B cell (primary cell): ENCODE measurements around the gene DENND1A. TPM values are rescaled to one million over a fixed set of nuclear protein-coding genes. Genes with fewer than 3 reads are reported as not detected.

Source experiments
- ATAC-seq: fragments of 200-7000 bp; cut with Tn5 transposase; one replicate; pipeline ENCODE4 v1.10.0; 2021; ENCODE audit warnings: low read depth, mild to moderate bottlenecking, moderate number of reproducible peaks, moderate library complexity
- CTCF ChIA-PET: fragments of 350-600 bp; sonication (Branson Sonifier 250); formaldehyde crosslinking; loops from one replicate; lab custom pipeline; 2021; ENCODE audit warnings: antibody characterized with exemption, inconsistent platforms; lab: Charles Lee
- POLR2A ChIA-PET: fragments of 350-600 bp; sonication (Branson Sonifier 250); formaldehyde crosslinking; loops from one replicate; lab custom pipeline; 2021; ENCODE audit warnings: antibody characterized with exemption; lab: Charles Lee
- DNase-seq: peaks from one replicate; pipeline ENCODE4 v3.0.0; 2013
- H2AFZ ChIP-seq: 2 replicates; pipeline ENCODE4 v1.6.1; 2012; ENCODE audit warnings: mild to moderate bottlenecking, low read depth, low read length; ENCODE audit not compliant: insufficient read depth, poor library complexity, severe bottlenecking
- H3K27ac ChIP-seq, 2 donors: 1 replicate in 1 of 2; 2 replicates in 1 of 2; pipeline ENCODE4 v1.5.1; 2012 to 2013; ENCODE audit warnings: low read length in 2 of 2, mild to moderate bottlenecking in 2 of 2, moderate library complexity in 1 of 2
- H3K27me3 ChIP-seq, 4 experiments: fragments of 200-600 bp in 1 of 4; sonication (generic) in 1 of 4; replicated peaks in 1 of 4; 1 replicate in 2 of 4; 2 replicates in 2 of 4; pipeline versions ENCODE4 v1.6.1 to v1.7.0; 2013 to 2016; ENCODE audit warnings: low read length in 3 of 4, mild to moderate bottlenecking in 2 of 4, mixed read lengths in 1 of 4, moderate library complexity in 1 of 4; ENCODE audit not compliant: insufficient read depth in 4 of 4, control insufficient read depth in 3 of 4; ENCODE audit errors: control extremely low read depth in 1 of 4
- H3K36me3 ChIP-seq, 2 experiments: replicated peaks in 1 of 2; 1 replicate in 1 of 2; 2 replicates in 1 of 2; pipeline versions ENCODE4 v1.6.1 to v1.7.1; 2013; ENCODE audit warnings: low read length in 1 of 2; ENCODE audit not compliant: insufficient read depth in 2 of 2, control insufficient read depth in 1 of 2; ENCODE audit errors: control extremely low read depth in 1 of 2, extremely low read depth in 1 of 2
- H3K4me1 ChIP-seq, 2 donors: fragments of 200-600 bp in 1 of 2; sonication (generic) in 1 of 2; 1 replicate in 1 of 2; 2 replicates in 1 of 2; pipeline versions ENCODE4 v1.5.1 to v1.6.1; 2013 to 2017; ENCODE audit warnings: low read length in 2 of 2; ENCODE audit not compliant: control insufficient read depth in 2 of 2, insufficient read depth in 2 of 2
- H3K4me2 ChIP-seq: replicated peaks from 2 replicates; pipeline ENCODE3; 2012; ENCODE audit warnings: mild to moderate bottlenecking, low read depth, low read length; ENCODE audit not compliant: poor library complexity, severe bottlenecking
- H3K4me3 ChIP-seq, 5 experiments: fragments of 200-600 bp in 1 of 5; sonication (generic) in 1 of 5; 1 replicate in 3 of 5; 2 replicates in 2 of 5; pipeline versions ENCODE4 v1.5.1 to v1.7.0; 2011 to 2016; ENCODE audit warnings: low read length in 4 of 5, mild to moderate bottlenecking in 4 of 5, low read depth in 2 of 5, control low read depth in 1 of 5, moderate library complexity in 1 of 5; ENCODE audit not compliant: insufficient read depth in 1 of 5; ENCODE audit errors: control extremely low read depth in 1 of 5, extremely low read depth in 1 of 5
- H3K79me2 ChIP-seq: fragments of 200-600 bp; sonication (generic); one replicate; pipeline ENCODE4 v1.6.0; 2016; ENCODE audit warnings: low read length; ENCODE audit not compliant: control insufficient read depth, insufficient read depth
- H3K9ac ChIP-seq: fragments of 200-600 bp; sonication (generic); 2 replicates; pipeline ENCODE4 v1.6.1; 2017; ENCODE audit warnings: mild to moderate bottlenecking, low read length, moderate library complexity
- H3K9me3 ChIP-seq, 3 donors: one replicate each; pipeline versions ENCODE4 v1.6.1 to v1.7.1; 2013; ENCODE audit warnings: low read length in 2 of 3; ENCODE audit not compliant: control insufficient read depth in 2 of 3, insufficient read depth in 1 of 3; ENCODE audit errors: control extremely low read depth in 1 of 3
- H4K20me1 ChIP-seq: 2 replicates; pipeline ENCODE4 v1.6.0; 2012; ENCODE audit warnings: mild to moderate bottlenecking, low read length; ENCODE audit not compliant: insufficient read depth, control insufficient read depth, poor library complexity, severe bottlenecking
- H3K27ac Mint-ChIP-seq: one replicate; pipeline ENCODE4 v1.8.0; 2021; ENCODE audit warnings: mixed read lengths
- H3K27me3 Mint-ChIP-seq: one replicate; pipeline ENCODE4 v1.8.0; 2021; ENCODE audit warnings: mixed read lengths
- H3K4me1 Mint-ChIP-seq: one replicate; pipeline ENCODE4 v1.8.0; 2021; ENCODE audit warnings: mixed read lengths
- H3K4me3 Mint-ChIP-seq: one replicate; pipeline ENCODE4 v1.8.0; 2021; ENCODE audit warnings: mixed read lengths
- H3K9me3 Mint-ChIP-seq: one replicate; pipeline ENCODE4 v1.8.0; 2022; ENCODE audit warnings: mixed read lengths; ENCODE audit not compliant: insufficient read depth
- EZH2 ChIP-seq: IDR thresholded peaks from 2 replicates; pipeline ENCODE4 v1.6.1; 2012; ENCODE audit warnings: borderline replicate concordance, low read depth, mild to moderate bottlenecking, moderate library complexity, low read length; ENCODE audit not compliant: insufficient read depth, poor library complexity, severe bottlenecking
- WGBS: methylation state at CpG from one replicate; pipeline ENCODE4 v1.1.5; 2013; ENCODE audit warnings: missing lambda C conversion rate; ENCODE audit not compliant: insufficient coverage; 5-methylcytosine and 5-hydroxymethylcytosine counted together
- intact Hi-C: fragments of 100-400 bp; cut with micrococcal nuclease; formaldehyde crosslinking; loops from one replicate; pipeline ENCODE4 v1.10.0; 2022
- polyA plus RNA-seq: library from polyadenylated mRNA; depleted of rRNA; stranded (reverse); fragments of >200 nt; gene quantifications from 2 replicates; pipeline ENCODE4 v1.2.3, GENCODE V29; 2012
- total RNA-seq, 2 donors: library from RNA; stranded (reverse); fragments of 120-200 nt in 1 of 2; gene quantifications; 1 replicate in 1 of 2; 2 replicates in 1 of 2; pipeline versions ENCODE4 v1.2.3 to v1.2.4, GENCODE V29; 2013 to 2022
- TF ChIP-seq, protein P1 (sequence below): fragments of 200-600 bp; IDR thresholded peaks from one replicate; pipeline ENCODE4 v1.8.0; 2022; ENCODE audit warnings: antibody characterized with exemption, mild to moderate bottlenecking

The DENND1A gene
- total and polyA plus RNA-seq, 2 donors (not counting 1 experiment from before 2014, with no cell fraction given): 10.8 to 26.0 TPM

DNA sequence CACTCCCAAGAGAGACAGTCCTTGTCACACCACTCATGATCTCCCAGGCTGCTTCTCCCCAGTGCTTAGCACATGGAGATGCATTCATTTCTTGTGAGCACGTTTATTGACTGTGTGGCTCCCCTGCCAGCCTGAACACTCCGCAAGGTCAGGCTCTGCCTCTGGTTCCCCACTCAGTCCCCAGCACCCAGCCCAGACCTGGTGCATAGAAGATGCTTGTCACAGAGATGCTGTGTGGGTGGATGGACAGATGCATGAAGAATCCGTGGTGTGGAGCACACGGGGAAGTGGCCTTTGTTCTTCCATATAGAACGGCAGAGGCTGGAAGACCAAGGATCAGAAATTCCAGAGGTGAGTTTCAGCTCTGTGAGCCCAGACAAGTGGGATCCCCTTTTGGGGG is 587.7 kb downstream of the DENND1A start:
- intact Hi-C loops: loop anchor here (10.0 kb wide), 1 partner anchor 437 kb away; the partner anchor contains the start of gene RC3H2
- DNase-seq: no peak
- Histone ChIP-seq H3K9me3 (peaks cover 0 to 7% (median 0%) of the 10 kb centered on the region in 3 donors), H3K4me1 (peaks cover 93 to 100% of the 10 kb centered on the region in 2 donors), H3K4me2 (peak overlapping the region; percentile 70), H3K27ac (peak overlapping the region; percentile 98 to 99), H2AFZ (no peak overlapping the region), H3K27me3 (no peaks in the 10 kb centered on the region), H3K79me2 (peaks cover 12% of the 10 kb centered on the region), H3K9ac (no peak overlapping the region), H4K20me1 (no peaks in the 10 kb centered on the region), H3K4me3 (no peak overlapping the region), H3K36me3 (no peaks in the 10 kb centered on the region)
- Mint-ChIP-seq H3K27me3 (no peaks in the 10 kb centered on the region), H3K27ac (peak overlapping the region; percentile 100), H3K9me3 (no peaks in the 10 kb centered on the region), H3K4me1 (peaks cover 75% of the 10 kb centered on the region), H3K4me3 (peak overlapping the region; percentile 94)
- ATAC-seq: no peak
- POLR2A ChIA-PET: interaction anchor here (0.6 to 5.1 kb wide), 3 partner anchors 16 to 108 kb away, joined by 7 to 45 read pairs (median 12); partner anchors contain the start of gene STRBP
- 53% methylated on average over 5 of the region's 5 CpGs for WGBS
- CTCF ChIA-PET: interaction anchor here (0.8 to 2.2 kb wide), 4 partner anchors 37 to 117 kb away, joined by 3 to 10 read pairs (median 6); no protein-coding TSS in a partner anchor
- TF ChIP-seq, protein P1, sequence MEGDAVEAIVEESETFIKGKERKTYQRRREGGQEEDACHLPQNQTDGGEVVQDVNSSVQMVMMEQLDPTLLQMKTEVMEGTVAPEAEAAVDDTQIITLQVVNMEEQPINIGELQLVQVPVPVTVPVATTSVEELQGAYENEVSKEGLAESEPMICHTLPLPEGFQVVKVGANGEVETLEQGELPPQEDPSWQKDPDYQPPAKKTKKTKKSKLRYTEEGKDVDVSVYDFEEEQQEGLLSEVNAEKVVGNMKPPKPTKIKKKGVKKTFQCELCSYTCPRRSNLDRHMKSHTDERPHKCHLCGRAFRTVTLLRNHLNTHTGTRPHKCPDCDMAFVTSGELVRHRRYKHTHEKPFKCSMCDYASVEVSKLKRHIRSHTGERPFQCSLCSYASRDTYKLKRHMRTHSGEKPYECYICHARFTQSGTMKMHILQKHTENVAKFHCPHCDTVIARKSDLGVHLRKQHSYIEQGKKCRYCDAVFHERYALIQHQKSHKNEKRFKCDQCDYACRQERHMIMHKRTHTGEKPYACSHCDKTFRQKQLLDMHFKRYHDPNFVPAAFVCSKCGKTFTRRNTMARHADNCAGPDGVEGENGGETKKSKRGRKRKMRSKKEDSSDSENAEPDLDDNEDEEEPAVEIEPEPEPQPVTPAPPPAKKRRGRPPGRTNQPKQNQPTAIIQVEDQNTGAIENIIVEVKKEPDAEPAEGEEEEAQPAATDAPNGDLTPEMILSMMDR: no peak
- TF ChIP-seq EZH2: no peak

DNA sequence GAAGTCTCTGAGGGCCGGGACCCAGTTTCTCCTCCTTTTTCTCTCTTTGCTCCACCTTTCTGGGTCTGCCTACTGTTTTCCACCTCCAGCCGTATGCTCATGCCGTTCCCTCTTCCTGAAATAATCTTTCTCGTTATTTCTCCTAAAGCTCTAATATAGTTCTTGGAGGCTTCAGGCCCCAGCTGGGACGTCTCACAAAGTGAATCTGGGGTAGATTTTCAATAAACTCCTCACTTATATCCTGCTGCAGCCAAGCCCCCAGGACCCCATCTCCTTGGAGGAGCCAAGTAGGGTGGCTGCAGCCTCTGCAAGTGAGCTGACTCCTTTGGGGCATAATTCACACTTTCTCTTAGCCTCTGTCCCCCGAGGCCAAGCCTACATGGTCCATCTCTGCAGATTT is 588.1 kb downstream of the DENND1A start:
- no peaks in the 10 kb centered on the region for H3K9me3 Mint-ChIP-seq
- H3K4me3 Mint-ChIP-seq: peak overlapping the region; percentile 94
- Histone ChIP-seq H3K36me3 (no peaks in the 10 kb centered on the region), H3K27me3 (no peaks in the 10 kb centered on the region), H2AFZ (no peak overlapping the region), H3K79me2 (peaks cover 8% of the 10 kb centered on the region), H3K4me3 (no peak overlapping the region), H3K9me3 (peaks cover 0 to 7% (median 0%) of the 10 kb centered on the region in 3 donors), H3K4me2 (peak overlapping the region; percentile 70), H3K9ac (no peak overlapping the region), H3K4me1 (peaks cover 94 to 100% of the 10 kb centered on the region in 2 donors), H4K20me1 (no peaks in the 10 kb centered on the region), H3K27ac (peak overlapping the region; percentile 98 to 99)
- ATAC-seq: no peak
- ChIA-PET CTCF (interaction anchor here (0.7 to 2.2 kb wide), 4 partner anchors 72 to 117 kb away, joined by 3 to 10 read pairs (median 6); no protein-coding TSS in a partner anchor), POLR2A (interaction anchor here (0.6 to 5.1 kb wide), 3 partner anchors 73 to 240 kb away, joined by 3 to 45 read pairs (median 7); partner anchors contain the start of gene STRBP)
- H3K27me3 Mint-ChIP-seq: no peaks in the 10 kb centered on the region
- peaks cover 78% of the 10 kb centered on the region for H3K4me1 Mint-ChIP-seq
- intact Hi-C loops: loop anchor here (10.0 kb wide), 1 partner anchor 437 kb away; the partner anchor contains the start of gene RC3H2
- 62% methylated on average over 3 of the region's 6 CpGs for WGBS
- no peak for DNase-seq
- peak overlapping the region; percentile 100 for H3K27ac Mint-ChIP-seq
- no peak for TF ChIP-seq EZH2
- TF ChIP-seq, protein P1: no peak
